GM12864 (cell line): Measurements from ENCODE around the gene TRAPPC10.

Experiments used
- DNase-seq: peaks from one replicate; pipeline ENCODE4 v3.0.0-alpha.2; 2011; ENCODE audit warnings: low read depth
- H3K4me3 ChIP-seq: 2 replicates; pipeline ENCODE4 v1.5.1; 2011; ENCODE audit warnings: mild to moderate bottlenecking, low read depth, low read length, control low read depth
- TF ChIP-seq, protein P1 (sequence below): IDR thresholded peaks from 2 replicates; pipeline ENCODE4 v1.5.1; 2011; ENCODE audit warnings: low read depth, mild to moderate bottlenecking, moderate library complexity, low read length, control low read depth, inconsistent platforms; ENCODE audit errors: missing control alignments

TRAPPC10 gene

DNA sequence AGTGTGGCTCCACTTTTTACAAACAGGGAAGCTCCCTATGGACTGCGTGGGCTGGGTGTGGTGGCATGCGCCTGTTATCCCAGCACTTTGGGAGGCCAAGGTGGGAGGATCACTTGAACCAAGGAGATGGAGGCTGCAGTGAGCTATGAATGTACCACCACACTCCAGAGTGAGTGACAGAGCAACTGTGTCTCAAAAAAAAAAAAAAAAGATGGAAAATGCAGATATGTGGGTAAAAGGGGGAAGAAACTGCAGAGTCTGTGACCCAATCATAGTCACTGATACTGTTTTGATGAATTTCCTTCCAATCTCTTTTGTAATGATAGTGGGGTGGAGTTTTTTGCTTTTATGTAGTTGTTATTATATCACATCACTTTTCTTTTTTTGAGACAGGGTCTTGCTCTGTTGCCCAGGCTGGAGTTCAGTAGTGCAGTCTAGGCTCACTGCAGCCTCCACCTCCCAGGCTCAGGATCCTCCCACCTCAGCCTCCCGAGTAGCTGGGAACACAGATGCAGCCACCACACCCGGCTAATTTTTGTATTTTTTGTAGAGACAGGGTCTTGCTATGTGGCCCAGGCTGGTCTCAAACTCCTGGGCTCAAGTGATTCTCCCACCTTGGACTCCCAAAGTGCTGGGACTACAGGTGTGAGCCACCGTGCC lies 8.7 kb upstream of the TRAPPC10 start:
- no peak for DNase-seq
- no peak overlapping the region for H3K4me3 ChIP-seq
- TF ChIP-seq, protein P1, sequence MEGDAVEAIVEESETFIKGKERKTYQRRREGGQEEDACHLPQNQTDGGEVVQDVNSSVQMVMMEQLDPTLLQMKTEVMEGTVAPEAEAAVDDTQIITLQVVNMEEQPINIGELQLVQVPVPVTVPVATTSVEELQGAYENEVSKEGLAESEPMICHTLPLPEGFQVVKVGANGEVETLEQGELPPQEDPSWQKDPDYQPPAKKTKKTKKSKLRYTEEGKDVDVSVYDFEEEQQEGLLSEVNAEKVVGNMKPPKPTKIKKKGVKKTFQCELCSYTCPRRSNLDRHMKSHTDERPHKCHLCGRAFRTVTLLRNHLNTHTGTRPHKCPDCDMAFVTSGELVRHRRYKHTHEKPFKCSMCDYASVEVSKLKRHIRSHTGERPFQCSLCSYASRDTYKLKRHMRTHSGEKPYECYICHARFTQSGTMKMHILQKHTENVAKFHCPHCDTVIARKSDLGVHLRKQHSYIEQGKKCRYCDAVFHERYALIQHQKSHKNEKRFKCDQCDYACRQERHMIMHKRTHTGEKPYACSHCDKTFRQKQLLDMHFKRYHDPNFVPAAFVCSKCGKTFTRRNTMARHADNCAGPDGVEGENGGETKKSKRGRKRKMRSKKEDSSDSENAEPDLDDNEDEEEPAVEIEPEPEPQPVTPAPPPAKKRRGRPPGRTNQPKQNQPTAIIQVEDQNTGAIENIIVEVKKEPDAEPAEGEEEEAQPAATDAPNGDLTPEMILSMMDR, result no peak

DNA sequence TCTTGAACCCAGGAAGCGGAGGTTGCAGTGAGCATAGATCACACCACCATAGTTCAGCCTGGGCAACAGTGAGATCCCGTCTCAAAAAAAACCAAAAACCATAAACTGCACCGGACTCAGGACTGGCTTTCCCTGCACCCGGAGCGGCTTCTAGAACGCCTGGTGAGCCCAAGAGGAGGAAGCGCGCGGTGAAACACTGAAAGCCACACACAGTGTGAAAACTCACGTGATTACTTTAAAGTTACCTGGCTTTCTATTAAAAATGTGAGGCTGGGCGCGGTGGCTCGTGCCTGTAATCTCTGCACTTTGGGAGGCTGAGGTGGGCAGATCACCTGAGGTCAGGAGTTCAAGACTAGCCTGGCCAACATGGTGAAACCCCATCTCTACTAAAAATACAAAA lies 7.0 kb upstream of the TRAPPC10 start:
- no peak for DNase-seq

DNA sequence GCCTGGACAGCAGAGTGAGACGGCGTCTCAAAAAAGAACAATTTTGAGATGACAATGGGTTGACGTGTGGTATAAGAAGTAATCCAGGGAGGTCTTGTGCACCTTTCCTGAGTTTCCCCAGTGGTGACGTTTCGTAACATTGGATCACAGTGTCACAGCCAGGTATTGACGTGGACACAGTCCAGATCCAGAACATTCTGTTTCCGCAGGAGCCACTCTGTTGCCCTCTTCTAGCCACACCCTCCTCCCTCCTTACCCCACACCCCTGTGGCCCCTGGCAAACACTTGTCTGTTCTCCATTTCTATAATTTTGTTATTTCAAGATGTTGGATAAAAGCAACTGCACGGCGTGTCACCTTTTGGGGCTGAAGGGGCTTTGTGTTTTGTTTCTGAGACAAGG lies 6.5 kb upstream of the TRAPPC10 start:
- no peak for DNase-seq
- H3K4me3 ChIP-seq, result no peak overlapping the region
- TF ChIP-seq, protein P1, result no peak

More for the DNA sequence above, 7.0 kb upstream of the TRAPPC10 start:
- no peak overlapping the region for H3K4me3 ChIP-seq
- TF ChIP-seq, protein P1, result no peak

DNA sequence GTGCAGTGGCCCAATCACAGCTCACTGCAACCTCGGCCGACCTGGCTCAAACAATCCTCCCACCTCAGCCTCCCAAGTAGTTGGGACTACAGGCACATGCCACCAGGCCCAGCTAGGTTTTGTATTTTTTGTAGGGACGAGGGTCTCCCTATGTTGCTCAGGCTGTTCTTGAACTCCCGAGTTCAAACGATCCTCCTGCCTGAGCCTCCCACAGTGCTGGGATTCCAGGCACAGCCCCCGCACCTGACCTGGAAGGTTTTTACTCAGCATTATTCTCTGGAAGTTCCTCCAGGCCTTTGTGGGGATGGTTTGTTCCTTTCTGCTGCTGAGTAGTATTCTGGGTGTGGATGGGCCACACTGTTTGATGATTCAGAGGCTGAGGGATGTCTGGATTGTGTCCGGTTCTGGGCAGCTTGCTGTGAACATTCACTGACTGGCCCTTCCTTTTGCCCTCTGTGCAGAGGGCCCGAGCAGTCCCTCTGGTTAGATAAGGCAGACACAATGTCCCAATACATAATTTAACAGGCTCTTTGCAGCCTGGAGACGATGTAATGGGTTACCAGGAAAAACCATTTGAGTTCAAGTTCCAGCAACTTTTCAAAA lies 6.0 kb upstream of the TRAPPC10 start:
- TF ChIP-seq, protein P1, result no peak
- no peak for DNase-seq
- H3K4me3 ChIP-seq, result no peak overlapping the region

DNA sequence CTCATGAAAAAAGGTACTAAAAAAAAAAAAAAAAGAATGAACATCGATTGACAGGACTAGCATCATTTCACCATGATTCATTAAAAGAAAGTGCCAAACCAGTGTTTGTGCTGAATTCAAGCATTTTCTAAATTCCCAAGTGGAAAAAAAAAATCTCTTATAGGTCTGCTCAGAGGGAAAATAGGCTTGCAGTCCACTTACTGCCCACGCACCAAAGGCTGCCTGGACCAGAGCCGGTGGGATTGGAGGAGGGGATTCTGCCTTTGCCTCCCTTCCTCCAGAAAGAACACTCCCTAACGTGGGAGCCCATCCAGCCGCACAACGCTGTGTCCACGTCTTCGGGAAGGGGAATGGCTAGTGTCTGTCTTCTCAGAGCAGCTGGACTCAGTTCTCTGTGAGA lies 5.5 kb upstream of the TRAPPC10 start:
- no peak overlapping the region for H3K4me3 ChIP-seq
- TF ChIP-seq, protein P1, result no peak
- no peak for DNase-seq

DNA sequence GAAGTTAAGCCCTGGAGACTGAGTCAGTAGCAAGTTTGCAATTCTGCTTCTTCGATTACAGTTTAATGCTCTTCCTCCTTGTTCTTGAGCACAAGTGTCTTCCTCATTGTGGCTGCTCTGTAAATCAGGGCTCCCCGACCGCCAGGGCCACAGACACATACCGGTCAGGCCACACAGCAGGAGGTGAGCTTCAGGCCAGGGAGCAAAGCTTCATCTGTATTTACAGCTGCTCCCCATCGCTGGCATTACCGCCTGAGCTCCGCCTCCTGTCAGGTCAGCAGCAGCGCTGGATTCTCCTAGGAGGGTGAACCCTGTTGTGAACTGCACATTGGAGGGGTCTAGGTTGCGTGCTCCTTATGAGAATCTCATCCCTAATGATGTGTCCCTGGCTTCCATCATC lies 1.7 kb upstream of the TRAPPC10 start:
- no peak for DNase-seq
- TF ChIP-seq, protein P1, result no peak
- no peak overlapping the region for H3K4me3 ChIP-seq

DNA sequence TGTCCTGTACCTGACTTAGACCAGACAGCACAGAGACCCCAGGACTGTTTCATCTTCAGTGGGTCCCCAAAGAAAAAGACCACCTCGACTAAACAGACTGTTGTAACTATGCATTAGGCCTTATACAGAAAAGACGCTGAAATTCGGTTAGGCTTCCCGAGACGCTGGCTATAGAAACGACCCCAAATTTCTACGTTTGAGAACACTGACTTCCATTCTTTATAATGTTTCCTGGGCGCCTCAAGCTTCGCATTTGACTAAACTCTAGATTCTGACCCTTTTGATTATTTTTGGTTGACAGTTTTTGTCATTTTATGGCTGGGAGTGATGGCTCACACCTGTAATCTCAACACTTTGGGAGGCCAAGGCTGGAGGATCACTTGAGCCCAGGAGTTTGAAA lies 986 bp upstream of the TRAPPC10 start:
- peak overlapping the region; percentile 96 for H3K4me3 ChIP-seq
- TF ChIP-seq, protein P1, result no peak
- DNase-seq, result no peak
